Activated T-cell treated with anti-CD3 and anti-CD28 coated beads for 1 hour (primary cell): ENCODE measurements around the gene DNASE1L2.
"Not testable (repeated sequence)": the region's sequence is repeated elsewhere in the genome, so short reads cannot be mapped to it uniquely, and the experiment has no call there.

Experiments used
- DNase-seq: peaks from one replicate; pipeline ENCODE4 v3.0.0-alpha.2; 2020; ENCODE audit warnings: low read depth

The DNASE1L2 gene

GRCh38 chr16:2238838-2239675 is 2.8 kb downstream of the DNASE1L2 start:
- no peak for DNase-seq

GRCh38 chr16:2240331-2240730 is 4.1 kb downstream of the DNASE1L2 start:
- DNase-seq: not testable (repeated sequence)

DNA sequence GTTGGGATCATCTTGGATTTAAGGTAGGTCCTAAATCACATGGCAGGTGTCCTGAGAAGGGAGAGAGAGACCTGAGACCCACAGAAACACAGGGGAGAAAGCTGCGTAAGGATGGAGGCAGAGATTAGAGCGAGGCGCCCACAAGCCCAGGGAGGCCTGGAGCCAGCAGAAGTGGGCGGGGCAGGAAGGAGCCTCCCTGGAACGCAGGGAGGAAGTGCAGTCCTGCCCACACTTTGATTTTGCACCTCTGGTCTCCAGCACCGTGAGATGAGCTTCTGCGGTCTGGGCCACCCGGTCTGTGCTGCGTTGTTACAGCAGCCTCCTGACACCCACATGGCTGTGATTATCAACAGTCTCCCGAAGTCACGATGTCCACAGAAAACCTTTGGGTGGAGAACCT is 6.4 kb downstream of the DNASE1L2 start:
- DNase-seq: no peak

DNA sequence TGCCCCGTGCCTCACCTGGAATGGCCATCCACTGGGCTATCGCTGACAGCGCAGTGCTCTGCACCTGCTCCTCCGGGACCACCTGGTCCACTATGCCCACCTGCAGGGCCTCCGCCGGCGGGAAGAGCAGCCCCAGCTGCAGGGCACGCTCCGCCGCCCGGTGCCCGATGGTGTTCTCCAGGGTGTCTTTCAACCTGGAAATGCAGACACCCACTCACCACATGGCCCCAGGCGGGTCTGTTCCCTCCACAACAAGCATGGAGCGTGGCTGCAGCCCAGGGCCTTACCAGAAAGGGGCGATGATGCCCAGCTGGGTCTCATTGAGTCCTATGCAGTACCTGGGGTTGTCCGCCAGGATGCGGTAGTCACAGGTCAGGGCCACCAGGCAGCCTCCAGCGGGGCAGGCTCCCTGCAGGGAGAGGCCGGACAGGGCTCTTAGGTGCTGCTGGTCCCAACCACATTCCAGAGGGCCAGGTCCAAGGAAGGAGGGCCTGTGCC is 6.8 kb downstream of the DNASE1L2 start:
- DNase-seq: no peak

DNA sequence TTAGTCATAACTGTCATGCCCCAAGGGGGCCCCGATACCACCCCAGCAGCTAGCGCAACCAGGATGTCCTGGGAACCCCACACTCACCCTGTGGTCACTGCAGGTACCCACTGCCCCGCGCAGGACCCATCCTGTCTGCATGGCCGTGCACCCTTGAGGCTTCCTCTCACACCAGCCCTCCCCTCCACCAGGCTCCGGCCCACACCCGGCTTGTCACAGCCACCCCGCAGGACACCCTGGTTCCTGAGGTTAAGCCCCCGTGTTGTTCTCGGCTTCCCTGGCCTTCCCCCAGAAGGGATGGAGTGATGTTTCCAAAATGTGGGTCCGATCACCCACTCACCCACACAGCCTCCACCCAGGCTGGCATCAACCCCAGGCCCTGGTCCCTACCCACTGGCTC is 7.5 kb downstream of the DNASE1L2 start:
- DNase-seq: no peak

DNA sequence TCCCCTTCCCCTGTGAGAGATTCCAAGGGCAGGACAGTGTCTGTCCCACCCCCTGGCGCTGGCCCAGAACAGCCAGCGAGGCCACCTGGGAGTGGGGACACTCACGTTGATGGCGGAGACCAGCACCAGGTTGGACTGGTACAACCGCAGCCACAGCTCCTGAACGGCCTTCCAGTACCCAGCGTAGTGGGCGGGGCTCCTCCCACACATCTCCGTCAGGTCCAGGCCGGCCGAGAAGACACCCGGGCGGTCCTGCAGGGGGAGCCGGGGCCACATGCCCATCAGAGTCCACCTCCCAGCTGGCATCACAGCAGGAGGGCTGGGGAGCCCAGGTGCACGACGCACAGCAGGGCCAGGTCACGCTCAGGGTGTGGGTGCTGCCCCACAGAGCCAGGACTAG is 8.1 kb downstream of the DNASE1L2 start:
- DNase-seq: no peak

GRCh38 chr16:2244926-2245795 is 8.9 kb downstream of the DNASE1L2 start:
- DNase-seq: no peak

DNA sequence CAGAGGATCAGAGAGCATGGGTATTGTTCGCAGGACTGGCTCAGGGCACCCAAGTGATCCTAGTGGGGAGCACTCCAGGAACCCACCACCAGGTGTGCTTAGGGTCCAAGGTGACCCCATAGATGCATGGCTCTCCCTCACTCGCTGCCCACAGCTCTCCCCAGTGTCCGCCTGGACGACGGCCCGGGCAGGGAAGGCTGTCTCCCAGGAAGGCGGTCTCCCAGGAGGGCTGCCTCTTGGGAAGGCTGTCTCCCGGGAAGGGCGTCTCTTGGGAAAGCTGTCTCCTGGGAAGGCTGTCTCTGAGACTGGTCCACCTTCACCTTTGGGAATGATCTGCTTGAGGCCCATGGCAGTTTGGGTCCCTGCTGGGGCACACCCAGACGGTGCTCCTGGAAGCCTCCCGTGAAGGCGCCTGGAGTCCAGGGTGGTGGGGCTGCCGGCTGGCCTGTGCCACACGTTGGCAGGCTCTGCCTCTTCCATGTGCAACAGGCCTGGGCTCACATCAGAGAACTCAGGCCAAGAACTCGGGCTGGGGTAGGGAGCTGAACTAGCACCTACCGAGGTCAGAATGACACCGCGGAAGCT is 10.1 kb downstream of the DNASE1L2 start:
- no peak for DNase-seq

DNA sequence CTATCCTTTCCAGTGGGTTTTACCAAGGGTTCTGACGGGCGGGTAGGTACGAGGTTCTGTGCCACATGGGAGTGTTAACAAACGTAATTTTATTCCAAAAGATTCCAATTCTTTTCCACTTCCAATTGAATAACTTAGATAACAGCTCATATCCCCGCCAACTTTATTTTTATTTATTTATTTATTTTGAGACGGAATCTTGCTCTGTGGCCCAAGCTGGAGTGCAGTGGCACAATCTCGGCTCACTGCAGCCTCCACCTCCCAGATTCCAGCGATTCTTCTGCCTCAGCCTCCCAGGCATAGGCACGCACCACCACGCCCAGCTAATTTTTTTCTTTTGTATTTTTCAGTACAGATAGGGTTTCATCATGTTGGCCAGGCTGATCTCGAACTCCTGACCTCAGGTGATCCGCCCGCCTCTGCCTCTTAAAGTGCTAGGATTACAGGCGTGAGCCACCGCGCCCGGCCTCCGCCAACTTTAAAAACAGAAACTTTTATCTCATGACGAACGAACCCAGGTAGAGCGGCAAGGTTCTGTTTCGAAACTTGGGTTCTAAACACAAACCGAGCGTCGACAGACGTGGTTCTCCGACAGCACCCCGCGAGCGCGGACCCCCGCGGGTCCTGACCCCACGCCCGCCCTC is 14.5 kb downstream of the DNASE1L2 start:
- DNase-seq: peak; percentile 17

- DNase-seq: peak; percentile 65
These were observed 15.3 kb downstream of the DNASE1L2 start, which contains the start of gene ECI1 for GRCh38 chr16:2251296-2252111. TSS of gene ECI1 (minus strand) at chr16:2251587. CDS start at chr16:2251566, 21 bp downstream.

- no peak for DNase-seq
These were observed 16.5 kb downstream of the DNASE1L2 start for GRCh38 chr16:2252806-2253148.

DNA sequence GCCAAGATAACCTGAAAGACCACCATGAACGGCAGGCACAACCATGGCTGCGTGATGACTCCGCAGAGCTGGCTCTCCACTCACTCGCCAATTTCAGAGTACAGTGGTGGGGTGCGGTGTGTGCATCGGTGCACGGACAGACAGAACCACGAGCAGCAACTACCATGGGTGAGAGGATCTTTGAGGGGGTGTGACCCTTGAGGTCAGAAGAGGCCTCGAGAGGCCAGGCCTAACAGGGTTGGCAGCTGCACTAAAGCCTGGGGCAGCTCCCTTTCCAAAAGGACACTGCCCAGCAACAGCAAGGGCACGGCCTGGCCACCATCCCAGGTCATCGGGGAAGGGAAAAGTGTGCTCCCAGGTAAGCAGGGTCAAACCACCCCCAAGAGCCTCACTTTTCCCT is 17.0 kb downstream of the DNASE1L2 start:
- DNase-seq: no peak

DNA sequence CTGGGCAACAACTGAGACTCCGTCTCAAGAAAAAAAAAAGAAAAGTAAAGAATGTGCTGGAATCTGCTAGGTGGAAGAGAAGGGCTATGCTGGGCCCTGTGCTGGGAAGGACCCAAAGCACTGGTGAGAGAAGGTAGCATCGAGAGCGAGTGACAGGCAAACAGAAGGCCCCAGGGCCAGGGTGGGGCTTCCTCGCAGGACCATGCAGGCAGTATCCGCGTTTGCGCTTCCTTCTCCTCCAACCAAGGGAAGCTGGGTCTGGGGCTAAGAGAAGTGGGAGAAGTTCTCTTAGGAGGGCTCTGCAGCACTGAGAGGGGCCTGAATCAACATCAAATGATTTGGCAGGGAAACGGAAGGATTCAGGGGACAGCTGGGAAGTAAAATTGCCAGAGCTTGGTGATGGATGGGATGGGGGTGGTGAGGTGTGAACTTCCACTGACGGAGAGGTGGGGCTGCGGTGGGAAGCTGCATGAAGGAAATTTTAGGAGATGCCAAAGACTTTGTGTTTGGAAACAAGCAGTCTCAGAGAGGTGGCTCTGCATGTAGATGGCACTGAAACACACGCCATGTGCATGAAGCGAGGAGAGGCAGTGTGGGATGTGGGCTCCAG is 20.4 kb downstream of the DNASE1L2 start:
- DNase-seq: no peak

DNA sequence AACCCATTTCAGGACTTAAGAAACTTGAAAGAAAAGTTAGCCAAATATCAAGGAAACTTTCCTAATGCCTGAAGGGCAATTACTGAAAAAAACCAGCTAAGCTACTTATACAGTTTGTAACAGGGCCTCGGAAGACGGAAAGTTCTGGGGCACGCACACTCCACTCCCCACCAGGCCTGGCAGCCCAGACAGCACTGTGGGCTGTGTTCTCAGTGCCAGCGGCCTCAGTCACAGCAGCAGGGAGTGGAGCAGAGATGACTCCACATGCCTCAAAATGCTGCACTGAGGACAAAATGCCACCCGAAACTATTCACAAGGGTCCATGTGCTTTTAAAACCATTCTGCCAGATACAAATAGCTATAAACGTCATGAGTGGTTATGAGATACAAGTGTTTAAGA is 21.5 kb downstream of the DNASE1L2 start:
- DNase-seq: no peak

DNA sequence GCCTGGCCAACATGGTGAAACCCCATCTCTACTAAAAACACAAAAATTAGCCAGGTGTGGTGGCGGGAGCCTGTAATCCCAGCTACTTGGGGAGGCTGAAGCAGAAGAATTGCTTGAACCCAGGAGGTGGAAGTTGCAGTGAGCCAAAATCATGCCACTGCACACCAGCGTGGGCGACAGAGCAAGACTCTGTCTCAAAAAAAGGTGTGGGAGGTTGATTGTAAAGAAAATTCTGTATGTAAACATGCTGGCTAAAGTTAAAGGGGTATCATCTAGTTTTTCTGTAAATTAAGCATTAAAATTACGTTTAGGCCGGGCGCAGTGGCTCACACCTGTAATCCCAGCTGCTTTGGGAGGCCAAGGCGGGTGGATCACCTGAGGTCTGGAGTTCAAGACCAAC is 22.3 kb downstream of the DNASE1L2 start:
- not testable (repeated sequence) for DNase-seq

DNA sequence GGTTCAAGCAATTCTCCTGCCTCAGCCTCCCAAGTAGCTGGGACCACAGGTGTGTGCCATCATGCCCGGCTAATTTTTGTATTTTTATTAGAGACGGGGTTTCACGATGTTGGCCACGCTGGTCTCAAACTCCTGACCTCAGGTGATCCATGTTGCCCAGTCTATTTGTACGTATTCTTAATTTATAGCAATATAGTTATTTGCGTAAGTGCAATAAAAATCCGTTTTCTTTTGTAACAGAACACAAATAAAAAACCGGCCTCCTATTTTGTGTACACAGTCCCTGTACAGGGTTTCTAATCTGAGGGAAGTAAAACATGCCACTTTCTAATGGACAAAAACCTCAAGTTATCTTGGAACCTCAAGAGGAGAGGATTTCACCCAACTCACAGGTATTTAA is 24.0 kb downstream of the DNASE1L2 start:
- no peak for DNase-seq

DNA sequence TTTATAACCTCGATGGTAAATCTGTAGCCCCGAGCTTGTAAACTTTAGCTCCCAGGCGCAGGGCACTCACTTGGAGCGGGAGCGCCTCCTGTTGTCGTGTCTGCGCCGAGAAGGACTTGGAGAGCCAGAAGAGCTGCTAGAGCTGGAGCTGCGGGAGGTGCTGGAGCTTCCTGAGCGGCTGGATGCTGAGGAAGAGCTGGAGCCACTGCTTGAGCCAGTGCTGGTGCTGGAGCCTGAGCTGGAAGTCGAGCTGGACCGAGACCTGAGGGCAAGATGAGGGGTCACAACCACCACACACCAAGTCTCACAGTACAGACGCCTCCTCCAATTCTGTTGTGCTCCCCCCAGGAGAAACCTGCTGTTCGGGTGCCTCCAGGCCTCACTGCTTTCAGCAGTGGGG is 26.8 kb downstream of the DNASE1L2 start:
- DNase-seq: not testable (repeated sequence)

DNA sequence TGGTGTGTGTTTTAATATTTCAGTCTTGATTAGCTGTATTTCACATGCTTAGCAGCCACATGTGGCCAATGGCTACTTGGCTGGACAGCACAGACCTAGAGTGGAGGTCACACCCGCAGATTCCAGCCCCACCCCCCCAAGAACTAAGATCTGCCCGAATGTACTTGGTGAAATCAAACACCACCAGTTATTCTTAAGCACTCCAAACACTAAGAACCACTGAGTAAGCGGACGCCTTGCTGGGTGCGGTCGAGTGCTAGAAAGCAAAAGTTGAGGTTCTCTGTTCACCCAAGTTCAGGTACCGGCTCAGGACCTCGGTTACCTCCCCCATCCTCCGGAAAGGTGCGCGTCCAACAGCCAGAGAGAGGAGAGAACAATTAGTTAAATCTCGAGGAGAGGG is 30.6 kb downstream of the DNASE1L2 start:
- DNase-seq: not testable (repeated sequence)

- DNase-seq: not testable (repeated sequence)
These were observed 31.3 kb downstream of the DNASE1L2 start for GRCh38 chr16:2267505-2267912.

DNA sequence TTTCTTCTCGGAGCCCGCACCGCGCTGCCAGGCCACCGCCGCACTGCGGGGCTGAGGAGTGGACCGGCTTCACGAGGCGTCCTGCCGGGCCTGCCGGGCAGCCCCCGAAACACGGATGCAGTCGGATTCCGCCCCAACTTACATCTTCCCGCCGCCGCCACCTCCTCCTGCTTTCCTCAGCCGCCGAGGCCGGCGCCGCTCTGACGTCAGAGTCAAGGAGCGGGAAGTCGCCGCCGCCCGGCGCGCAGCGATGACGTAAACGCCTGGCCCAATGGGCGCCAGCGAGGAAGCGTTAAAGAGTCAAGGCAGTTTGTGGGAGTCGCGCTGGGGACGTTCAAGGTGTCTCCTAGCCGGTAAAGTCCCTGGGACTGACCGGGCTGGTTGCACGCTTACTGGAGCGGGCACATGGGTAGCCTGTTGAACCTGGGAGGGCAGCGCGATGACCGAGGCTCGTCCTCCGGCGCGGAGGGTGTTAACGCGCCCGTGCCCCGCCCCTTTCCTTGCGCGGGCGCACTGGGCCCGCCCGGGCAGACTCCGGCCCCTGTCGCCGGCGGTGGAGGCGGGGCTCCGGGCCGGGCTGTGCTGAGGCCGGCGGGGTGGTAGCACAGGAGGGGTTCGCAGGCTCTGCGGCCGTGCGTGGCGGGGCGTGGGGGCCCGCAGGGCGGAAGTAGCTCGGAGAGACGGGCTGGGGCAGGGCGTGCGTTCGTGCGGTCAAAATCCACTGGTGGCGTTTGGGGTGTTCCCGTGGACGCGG is 31.8 kb downstream of the DNASE1L2 start, which contains the start of gene RNPS1:
RNPS1 (minus strand) TSS at position 214 of the 754 bp plus-strand sequence. CDS start 3,483 bp downstream, outside the sequence.
- peak; percentile 90 for DNase-seq
